Measurements from ENCODE around the gene MAGED1. TPM values are rescaled to one million over a fixed set of nuclear protein-coding genes. Genes with fewer than 3 reads are reported as not detected.

Gene MAGED1
- 560 TPM for polyA plus RNA-seq (2013, experiment 1 of 2; ENCODE audit: insufficient read length)
- 564 TPM for polyA plus RNA-seq (2013, experiment 2 of 2; ENCODE audit: insufficient read length)

GRCh38 chrX:51892921-51893745 is at the start of gene MAGED1:
Gene MAGED1, plus strand, starts transcription at chrX:51893623. Its CDS starts 682 bp downstream, at chrX:51894305.
- DNase-seq: peak; percentile 97

DNA sequence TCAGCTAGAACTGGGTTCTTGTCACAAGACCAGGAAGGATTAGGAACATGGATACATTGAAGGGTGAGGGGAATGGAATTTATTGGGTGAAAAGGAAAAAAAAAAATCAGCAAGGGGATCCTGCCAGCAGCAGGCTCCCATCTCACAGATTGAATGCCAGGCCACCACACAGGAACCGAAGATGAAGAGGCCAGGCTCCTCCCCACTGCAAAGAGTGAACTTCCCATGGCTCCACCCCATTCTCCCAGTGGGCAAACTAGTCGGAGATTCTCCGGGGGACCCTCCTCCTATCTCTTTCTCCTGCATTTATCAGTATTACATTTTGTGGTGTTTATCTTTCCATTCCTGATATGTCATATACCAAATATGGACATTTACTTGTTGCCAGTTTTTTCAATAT is 46.0 kb upstream of the MAGED1 start:
- no peak for DNase-seq

DNA sequence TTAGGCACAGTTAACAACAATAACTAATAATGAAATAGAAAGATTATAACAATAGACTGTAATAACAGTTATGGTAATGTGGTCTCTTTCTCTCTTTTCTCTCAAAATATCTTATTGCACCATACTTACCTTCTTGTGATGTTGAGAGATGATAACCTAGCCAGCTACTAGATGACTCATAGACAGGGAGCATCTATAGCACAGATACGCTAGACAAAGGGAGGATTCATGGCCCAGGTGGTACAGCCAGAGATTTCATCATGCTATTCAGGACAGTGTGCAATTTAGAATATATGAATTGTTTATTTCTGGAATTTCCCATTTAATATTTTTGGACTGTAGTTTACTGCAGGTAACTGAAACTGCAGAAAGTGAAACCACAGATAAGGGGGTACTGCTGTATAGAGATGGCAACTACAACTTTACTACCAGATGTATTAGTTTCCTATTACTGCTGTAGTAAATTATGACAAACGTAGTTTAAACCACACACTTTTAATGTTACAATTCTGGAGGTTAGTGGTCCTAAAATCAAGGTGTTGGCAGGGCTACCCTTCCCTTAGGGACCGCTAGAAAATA is 41.8 kb upstream of the MAGED1 start:
- DNase-seq: no peak

- no peak for DNase-seq
Measured at GRCh38 chrX:51852096-51852495, 41.3 kb upstream of the MAGED1 start.

DNA sequence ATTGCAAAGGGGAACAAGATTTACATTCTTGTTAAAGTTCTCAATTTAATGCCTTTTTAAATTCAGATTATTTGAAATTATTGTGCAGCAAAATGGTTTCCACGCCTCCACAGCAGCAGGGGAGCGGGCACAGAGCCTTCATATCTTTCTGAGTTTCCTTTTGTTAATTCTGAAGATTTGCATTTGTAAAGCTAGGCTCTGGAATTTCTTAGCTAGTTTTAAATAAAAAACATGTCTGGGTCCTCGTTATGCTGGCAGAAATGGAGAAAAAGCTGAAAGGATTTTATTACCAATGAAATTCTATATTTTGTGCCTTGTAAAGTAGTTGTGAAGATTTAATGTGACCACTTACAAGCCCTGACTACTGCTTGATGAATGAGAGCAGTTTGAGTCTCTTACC is 40.8 kb upstream of the MAGED1 start:
- DNase-seq: no peak

DNA sequence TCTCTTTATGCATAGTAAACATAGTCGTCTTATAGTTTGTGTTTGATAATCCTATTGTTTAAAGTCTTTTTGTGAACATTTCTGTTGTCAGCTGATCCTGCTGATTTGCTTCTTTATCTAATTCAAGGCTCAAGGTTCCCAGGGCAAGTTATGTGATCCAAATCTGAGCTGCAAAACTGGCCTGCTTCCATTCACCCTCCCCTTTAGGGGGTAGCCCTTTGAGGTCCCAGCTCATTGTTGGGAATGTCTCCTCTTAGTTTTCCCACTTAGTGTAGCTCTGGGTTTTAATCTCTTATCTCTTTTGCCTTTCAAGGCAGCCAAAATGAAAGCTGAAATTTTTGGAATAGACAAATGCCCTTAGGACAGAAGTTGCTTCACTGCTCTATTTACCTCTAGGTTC is 40.2 kb upstream of the MAGED1 start:
- DNase-seq: no peak

- DNase-seq: no peak
Measured at GRCh38 chrX:51855698-51856097, 37.7 kb upstream of the MAGED1 start.

GRCh38 chrX:51857159-51857733 is 36.2 kb upstream of the MAGED1 start:
- no peak for DNase-seq

- peak; percentile 30 for DNase-seq
Measured at GRCh38 chrX:51860679-51861078, 32.7 kb upstream of the MAGED1 start.

DNA sequence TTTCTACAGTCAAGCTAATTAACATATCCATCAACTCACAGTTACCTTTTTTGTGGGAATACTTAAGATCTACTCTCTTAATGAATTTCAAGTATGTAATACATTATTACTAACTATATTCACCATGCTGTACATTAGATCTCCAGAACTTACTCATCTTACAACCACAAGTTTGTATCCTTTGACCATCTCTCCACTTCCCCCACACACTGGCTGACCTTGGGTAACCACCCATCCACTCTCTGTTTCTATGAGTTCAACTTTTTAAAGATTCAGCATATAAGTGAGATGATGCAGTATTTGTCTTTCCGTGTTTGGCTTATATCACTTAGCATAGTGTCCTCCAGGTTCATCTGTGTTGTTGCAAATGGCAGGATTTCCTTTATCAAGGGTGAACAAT is 30.5 kb upstream of the MAGED1 start:
- DNase-seq: no peak

- peak; percentile 40 for DNase-seq
Measured at GRCh38 chrX:51866210-51866609, 27.2 kb upstream of the MAGED1 start.

DNA sequence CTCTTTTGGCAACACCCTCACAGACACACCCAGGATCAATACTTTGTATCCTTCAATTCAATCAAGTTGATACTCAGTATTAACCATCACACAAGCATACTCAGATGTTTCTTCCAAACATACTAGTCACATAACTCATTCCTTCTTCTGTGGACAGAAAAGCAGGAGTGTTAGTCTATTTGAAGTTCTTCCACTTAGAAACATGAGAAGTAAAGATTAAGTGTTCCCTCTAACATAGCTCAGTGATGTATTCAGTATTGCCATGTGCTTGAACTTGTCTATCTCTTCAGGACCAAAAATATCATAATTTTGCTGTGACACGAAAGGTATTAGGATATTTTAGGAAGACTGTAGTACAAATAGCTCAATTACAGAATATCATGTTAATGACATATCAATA is 25.8 kb upstream of the MAGED1 start:
- DNase-seq: no peak

- DNase-seq: no peak
Measured at GRCh38 chrX:51870354-51870753, 23.1 kb upstream of the MAGED1 start.

DNA sequence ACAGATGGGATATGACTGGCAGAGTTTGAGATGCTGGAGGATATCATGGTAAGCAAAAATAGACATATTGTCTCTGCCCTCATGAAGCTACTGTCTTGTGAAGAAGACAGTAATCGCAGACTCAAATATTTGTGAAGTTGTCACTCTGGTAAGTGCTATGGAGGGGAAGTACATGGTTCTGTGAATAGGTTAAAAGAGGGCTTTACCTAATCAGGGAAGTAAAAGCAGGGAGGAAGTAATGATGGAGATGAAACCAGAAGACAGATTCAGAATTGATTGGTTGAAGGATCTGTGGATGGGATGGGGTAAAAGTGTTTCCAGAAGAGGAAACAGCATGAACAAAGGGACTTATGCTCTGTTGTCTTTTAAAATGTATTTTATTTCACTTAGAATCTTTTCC is 19.3 kb upstream of the MAGED1 start:
- DNase-seq: no peak

- peak; percentile 71 for DNase-seq
Measured at GRCh38 chrX:51876441-51876840, 17.0 kb upstream of the MAGED1 start.

DNA sequence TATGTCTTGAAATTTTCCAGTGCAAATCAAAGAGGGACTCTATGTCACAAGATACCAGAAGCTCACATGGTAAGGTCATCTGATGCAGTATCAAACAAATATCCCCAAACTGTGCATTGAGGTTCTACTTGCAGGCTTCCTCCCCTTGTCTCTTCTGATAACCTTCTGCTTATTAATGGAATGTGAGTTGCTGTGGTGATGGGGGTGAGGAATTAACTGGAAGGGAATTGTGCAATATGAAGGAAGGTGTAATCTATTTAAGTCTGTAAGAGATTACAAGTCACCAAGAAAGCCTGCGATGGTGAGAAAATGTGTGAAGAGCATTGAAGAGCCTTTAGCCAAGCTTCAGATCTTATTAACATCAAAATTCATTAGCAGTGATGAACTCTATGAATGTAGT is 15.4 kb upstream of the MAGED1 start:
- DNase-seq: no peak

DNA sequence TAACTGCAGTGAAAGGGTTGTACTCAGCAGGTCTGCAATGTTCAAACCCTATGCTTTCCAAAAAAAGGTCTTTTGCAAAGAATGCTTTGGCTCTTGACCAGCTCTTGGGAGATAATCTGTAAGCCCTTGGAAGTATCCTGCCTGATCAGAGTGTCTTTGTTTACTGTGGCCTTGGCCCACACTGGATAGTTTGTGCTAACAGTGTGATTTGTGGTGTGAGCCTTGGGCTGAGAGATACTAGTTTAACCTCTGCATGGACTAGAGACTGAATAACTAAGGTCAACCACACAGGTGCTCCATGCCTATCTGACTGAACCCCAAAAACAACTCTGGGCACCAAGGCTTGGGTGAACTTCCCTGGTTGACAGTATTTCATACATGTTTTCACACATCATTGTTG is 3.6 kb upstream of the MAGED1 start:
- DNase-seq: peak; percentile 34

DNA sequence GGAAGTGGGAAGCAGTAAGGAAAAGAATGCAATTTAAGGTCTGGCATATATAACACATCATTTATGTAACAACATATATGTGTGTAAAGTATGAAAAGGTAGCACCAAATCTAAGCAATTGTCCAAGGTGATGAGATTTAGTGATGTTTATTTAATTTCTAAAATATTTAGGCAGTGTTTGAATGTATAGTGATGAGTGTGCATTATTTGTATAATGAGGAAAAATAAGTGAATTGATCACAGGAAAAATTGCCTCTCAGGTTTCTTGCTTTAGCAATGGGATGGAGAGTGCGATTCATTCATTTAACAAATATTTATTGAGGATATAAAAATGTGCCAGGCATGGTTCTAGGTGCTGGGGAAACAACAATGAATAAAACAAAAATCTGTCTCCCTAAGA is 2.2 kb upstream of the MAGED1 start:
- no peak for DNase-seq

GRCh38 chrX:51891821-51892551 is 1.4 kb upstream of the MAGED1 start:
- DNase-seq: peak; percentile 94

DNA sequence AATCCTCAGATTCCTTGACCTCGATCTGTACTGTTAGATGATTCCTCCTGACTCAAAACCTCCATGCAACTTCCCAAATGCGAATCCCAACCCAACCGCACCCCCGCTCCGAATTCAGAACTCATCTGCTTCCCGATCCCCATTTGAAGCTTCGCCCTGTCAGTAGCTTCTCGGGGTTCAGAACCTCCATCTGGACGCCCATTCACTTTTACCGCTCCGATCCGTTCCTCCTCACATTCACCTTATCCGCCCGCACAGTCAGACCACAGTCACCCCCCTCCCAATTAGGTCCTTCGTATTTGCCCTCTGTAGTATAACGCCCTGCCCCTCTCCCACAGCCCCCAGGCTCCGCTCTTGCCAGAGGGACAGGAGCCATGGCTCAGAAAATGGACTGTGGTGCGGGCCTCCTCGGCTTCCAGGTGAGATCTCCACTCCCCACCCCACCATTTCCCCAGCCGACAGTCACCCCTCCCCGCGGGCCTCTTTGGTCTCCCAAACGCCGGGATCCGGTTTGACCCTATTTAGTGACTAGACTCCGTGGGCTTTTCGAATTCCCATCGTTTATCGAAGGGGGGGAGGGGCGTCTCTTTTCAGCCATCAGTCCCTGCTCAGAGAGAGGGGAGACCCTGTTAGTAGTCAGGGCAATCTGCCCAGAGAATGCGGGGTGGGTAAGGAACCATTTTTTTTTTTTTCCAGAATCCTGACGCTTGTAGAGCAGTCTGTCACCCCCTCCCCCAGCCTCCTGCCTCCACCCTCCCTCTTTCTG is 691 bp downstream of the MAGED1 start:
- DNase-seq: peak; percentile 58

DNA sequence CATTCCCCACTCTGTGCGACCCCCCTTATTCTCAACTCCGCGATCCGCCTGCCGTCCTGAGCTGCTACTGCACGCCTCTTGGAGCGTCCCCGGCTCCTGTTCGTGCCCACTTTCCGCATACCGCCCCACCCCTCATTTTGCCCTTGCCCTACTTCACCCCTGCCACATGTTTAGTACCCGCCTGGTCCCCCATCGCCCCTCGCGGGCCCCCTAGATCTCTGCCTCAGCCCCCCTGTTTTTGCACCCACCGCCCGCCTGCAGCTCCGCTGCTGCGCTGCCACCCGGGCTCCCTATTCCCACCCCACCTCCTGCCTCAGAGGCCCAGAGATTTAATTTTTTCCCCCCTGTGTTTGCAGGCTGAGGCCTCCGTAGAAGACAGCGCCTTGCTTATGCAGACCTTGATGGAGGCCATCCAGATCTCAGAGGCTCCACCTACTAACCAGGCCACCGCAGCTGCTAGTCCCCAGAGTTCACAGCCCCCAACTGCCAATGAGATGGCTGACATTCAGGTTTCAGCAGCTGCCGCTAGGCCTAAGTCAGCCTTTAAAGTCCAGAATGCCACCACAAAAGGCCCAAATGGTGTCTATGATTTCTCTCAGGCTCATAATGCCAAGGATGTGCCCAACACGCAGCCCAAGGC is 1.4 kb downstream of the MAGED1 start:
- DNase-seq: peak; percentile 32

DNA sequence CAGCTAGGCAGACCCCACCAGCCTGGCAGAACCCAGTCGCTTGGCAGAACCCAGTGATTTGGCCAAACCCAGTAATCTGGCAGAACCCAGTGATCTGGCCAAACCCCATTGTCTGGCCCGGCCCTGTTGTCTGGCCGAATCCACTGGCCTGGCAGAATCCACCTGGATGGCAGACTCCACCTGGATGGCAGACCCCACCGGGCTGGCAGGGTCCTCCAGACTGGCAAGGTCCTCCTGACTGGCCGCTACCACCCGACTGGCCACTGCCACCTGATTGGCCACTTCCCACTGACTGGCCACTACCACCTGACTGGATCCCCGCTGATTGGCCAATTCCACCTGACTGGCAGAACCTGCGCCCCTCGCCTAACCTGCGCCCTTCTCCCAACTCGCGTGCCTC is 3.2 kb downstream of the MAGED1 start:
- DNase-seq: no peak

Measured in fibroblast of skin of scalp (primary cell).